GM21723 (cell line): ENCODE results near the gene TMEM51.

Experiments
- ATAC-seq: cut with Tn5 transposase; IDR thresholded peaks from one replicate; pipeline ENCODE4 v1.9.1; 2021; ENCODE audit warnings: mild to moderate bottlenecking, moderate library complexity; ENCODE audit not compliant: unreplicated experiment

TMEM51 gene

GRCh38 chr1:15153184-15153841 lies at the start of gene TMEM51:
Gene TMEM51 (plus strand): TSS chr1:15153747. CDS start chr1:15215088, 61,341 bp downstream.
- no peak for ATAC-seq

- no peak for ATAC-seq
These were observed 49.6 kb upstream of the TMEM51 start for GRCh38 chr1:15103906-15104305.

GRCh38 chr1:15104768-15105167 lies 48.8 kb upstream of the TMEM51 start:
- ATAC-seq, result no peak

GRCh38 chr1:15106608-15107007 lies 46.9 kb upstream of the TMEM51 start:
- ATAC-seq, result no peak

- ATAC-seq, result no peak
These were observed 46.4 kb upstream of the TMEM51 start for GRCh38 chr1:15107058-15107687.

GRCh38 chr1:15107911-15108310 lies 45.6 kb upstream of the TMEM51 start:
- no peak for ATAC-seq

- ATAC-seq, result no peak
These were observed 43.2 kb upstream of the TMEM51 start for GRCh38 chr1:15110128-15110866.

- ATAC-seq, result no peak
These were observed 42.7 kb upstream of the TMEM51 start for GRCh38 chr1:15110867-15111230.

GRCh38 chr1:15113146-15113545 lies 40.4 kb upstream of the TMEM51 start:
- no peak for ATAC-seq

GRCh38 chr1:15114884-15115283 lies 38.7 kb upstream of the TMEM51 start:
- no peak for ATAC-seq

- no peak for ATAC-seq
These were observed 37.8 kb upstream of the TMEM51 start for GRCh38 chr1:15115542-15116330.

- no peak for ATAC-seq
These were observed 36.6 kb upstream of the TMEM51 start for GRCh38 chr1:15116966-15117365.

- ATAC-seq, result no peak
These were observed 35.7 kb upstream of the TMEM51 start for GRCh38 chr1:15117671-15118325.

GRCh38 chr1:15118579-15118978 lies 35.0 kb upstream of the TMEM51 start:
- no peak for ATAC-seq

- ATAC-seq, result no peak
These were observed 33.1 kb upstream of the TMEM51 start for GRCh38 chr1:15120251-15120945.

- no peak for ATAC-seq
These were observed 31.2 kb upstream of the TMEM51 start for GRCh38 chr1:15122331-15122730.

- no peak for ATAC-seq
These were observed 30.3 kb upstream of the TMEM51 start for GRCh38 chr1:15123270-15123669.

- no peak for ATAC-seq
These were observed 29.6 kb upstream of the TMEM51 start for GRCh38 chr1:15123925-15124324.

- ATAC-seq, result no peak
These were observed 29.0 kb upstream of the TMEM51 start for GRCh38 chr1:15124362-15125100.
